ENCODE results near the gene NFX1. TPM values are rescaled to one million over a fixed set of nuclear protein-coding genes. Genes with fewer than 3 reads are reported as not detected.
"Not testable (repeated sequence)": the region's sequence is repeated elsewhere in the genome, so short reads cannot be mapped to it uniquely, and the experiment has no call there.

The NFX1 gene
- polyA plus RNA-seq, 1 donor = 25.6 TPM

- no peak for DNase-seq
These were observed 21.6 kb downstream of the NFX1 start for GRCh38 chr9:33311953-33312352.

- no peak for DNase-seq
These were observed 25.1 kb downstream of the NFX1 start for GRCh38 chr9:33315371-33315770.

GRCh38 chr9:33317136-33317535 is 26.8 kb downstream of the NFX1 start:
- not testable (repeated sequence) for DNase-seq

- DNase-seq = no peak
These were observed 27.9 kb downstream of the NFX1 start for GRCh38 chr9:33318225-33318624.

GRCh38 chr9:33318781-33319180 is 28.5 kb downstream of the NFX1 start:
- DNase-seq = no peak

GRCh38 chr9:33320230-33320567 is 29.9 kb downstream of the NFX1 start:
- DNase-seq = no peak

GRCh38 chr9:33320568-33321261 is 30.4 kb downstream of the NFX1 start:
- DNase-seq = peak; percentile 16

- DNase-seq = no peak
These were observed 38.8 kb downstream of the NFX1 start for GRCh38 chr9:33329117-33329563.

- no peak for DNase-seq
These were observed 39.7 kb downstream of the NFX1 start for GRCh38 chr9:33329979-33330378.

- DNase-seq = no peak
These were observed 41.1 kb downstream of the NFX1 start for GRCh38 chr9:33331377-33331891.

- DNase-seq = no peak
These were observed 41.7 kb downstream of the NFX1 start for GRCh38 chr9:33332011-33332410.

- not testable (repeated sequence) for DNase-seq
These were observed 42.6 kb downstream of the NFX1 start for GRCh38 chr9:33332956-33333355.

GRCh38 chr9:33340186-33340585 is 49.9 kb downstream of the NFX1 start:
- no peak for DNase-seq

GRCh38 chr9:33341182-33341581 is 50.9 kb downstream of the NFX1 start:
- no peak for DNase-seq

GRCh38 chr9:33344145-33344544 is 53.8 kb downstream of the NFX1 start:
- DNase-seq = no peak

GRCh38 chr9:33346564-33346963 is 56.2 kb downstream of the NFX1 start:
- no peak for DNase-seq

GRCh38 chr9:33348998-33349397 is 58.7 kb downstream of the NFX1 start:
- no peak for DNase-seq

GRCh38 chr9:33349743-33350142 is 59.4 kb downstream of the NFX1 start:
- DNase-seq = no peak

- DNase-seq = peak; percentile 71
These were observed 60.0 kb downstream of the NFX1 start for GRCh38 chr9:33350310-33350709.

GRCh38 chr9:33351547-33351946 is 61.2 kb downstream of the NFX1 start:
- DNase-seq = no peak

- DNase-seq = no peak
These were observed 64.4 kb downstream of the NFX1 start for GRCh38 chr9:33354651-33355211.

GRCh38 chr9:33355933-33356332 is 65.6 kb downstream of the NFX1 start:
- DNase-seq = no peak

GRCh38 chr9:33358641-33359040 is 68.3 kb downstream of the NFX1 start:
- DNase-seq = not testable (repeated sequence)

- no peak for DNase-seq
These were observed 73.8 kb downstream of the NFX1 start for GRCh38 chr9:33364127-33364526.
